Breast epithelium (tissue), 3 donors: Measurements from ENCODE around the gene LTV1.
"Not testable (repeated sequence)": the region's sequence is repeated elsewhere in the genome, so short reads cannot be mapped to it uniquely, and the experiment has no call there.

ENCODE experiments used
- CTCF ChIP-seq, 3 donors: fragments of 450-650 bp; IDR thresholded peaks; one replicate each; pipeline ENCODE4 v1.5.1; 2016 to 2017; ENCODE audit warnings: antibody characterized with exemption in 3 of 3, mild to moderate bottlenecking in 3 of 3, moderate library complexity in 3 of 3
- POLR2A ChIP-seq: fragments of 450-650 bp; IDR thresholded peaks from one replicate; pipeline ENCODE4 v1.6.1; 2016; ENCODE audit warnings: antibody characterized with exemption, mild to moderate bottlenecking, moderate library complexity
- POLR2AphosphoS5 ChIP-seq, 3 donors: sonication (generic); formaldehyde crosslinking; IDR thresholded peaks; one replicate each; pipeline ENCODE4 v1.6.1; 2017; ENCODE audit warnings: antibody characterized with exemption in 3 of 3

- not testable (repeated sequence) for TF ChIP-seq CTCF (IDR thresholded peaks at IDR 0.05); POLR2A; POLR2AphosphoS5 (IDR thresholded peaks at IDR 0.05)
These were observed 31.4 kb downstream of the LTV1 start for GRCh38 chr6:143874503-143874902.
